K562 (cell line): ENCODE results near the gene CCDC13. TPM values are rescaled to one million over a fixed set of nuclear protein-coding genes. Genes with fewer than 3 reads are reported as not detected.
A peak's percentile ranks its signal among the peaks of the same experiment; 100 is the strongest.

Experiments
- ATAC-seq: fragments of 200-7000 bp; cut with Tn5 transposase; 3 replicates; pipeline ENCODE4 v1.9.1; 2020; ENCODE audit warnings: moderate library complexity
- BruUV-seq: library from RNA; stranded (reverse); fragments of 400-500 nt; replicated peaks from 2 replicates; lab custom pipeline; 2021; lab: Mats Ljungman, UMichigan
- CTCF ChIA-PET: fragments of 300-600 bp; formaldehyde crosslinking; extraction: SDS; loops from one replicate; lab custom pipeline; 2021; ENCODE audit warnings: low intra/inter-chr PET ratio; lab: Yijun Ruan, JAX
- POLR2A ChIA-PET: fragments of 300-600, 350-650 bp; sonication (Branson Sonifier 250); formaldehyde crosslinking; extraction: SDS; loops from one replicate; lab custom pipeline; 2021; ENCODE audit warnings: antibody characterized with exemption, inconsistent platforms; lab: Yijun Ruan, JAX
- DNase-seq, 4 experiments: peaks; one replicate each; pipeline versions ENCODE4 v3.0.0 to v3.0.0-alpha.2; 2011 to 2018; ENCODE audit warnings: low spot score in 3 of 4, mixed read lengths in 3 of 4; ENCODE audit errors: extremely low read depth in 1 of 4
- FAIRE-seq: peaks from 2 replicates; lab custom pipeline; 2011; peaks lifted over from hg19 to GRCh38; lab: Jason Lieb, UNC
- H2AFZ ChIP-seq: 2 replicates; pipeline ENCODE4 v1.6.0; 2011; ENCODE audit warnings: low read depth, low read length, control low read depth, inconsistent platforms
- H3K27ac ChIP-seq: fragments of 200-600 bp; 3 replicates; pipeline ENCODE4 v1.8.0; 2011; ENCODE audit warnings: low read depth, mild to moderate bottlenecking, control low read depth, inconsistent platforms, low read length, moderate library complexity, mixed read lengths; ENCODE audit errors: extremely low read depth
- H3K27me3 ChIP-seq, 2 experiments: fragments of 300-600 bp in 1 of 2; 2 replicates in 1 of 2; 3 replicates in 1 of 2; pipeline versions ENCODE4 v1.6.0 to v1.8.0; 2011; ENCODE audit warnings: inconsistent platforms in 2 of 2, low read length in 2 of 2, mild to moderate bottlenecking in 1 of 2, mixed read lengths in 1 of 2, moderate library complexity in 1 of 2; ENCODE audit not compliant: control insufficient read depth in 2 of 2, insufficient read depth in 2 of 2
- H3K36me3 ChIP-seq: fragments of 300-600 bp; 3 replicates; pipeline ENCODE4 v1.8.0; 2011; ENCODE audit warnings: mild to moderate bottlenecking, low read length, inconsistent platforms; ENCODE audit not compliant: control insufficient read depth, insufficient read depth
- H3K4me1 ChIP-seq, 2 experiments: fragments of 200-600 bp in 1 of 2; replicated peaks in 1 of 2; 2 replicates in 1 of 2; 3 replicates in 1 of 2; pipeline versions ENCODE4 v1.5.1 to v1.8.0; 2011; ENCODE audit warnings: inconsistent platforms in 2 of 2, low read length in 2 of 2, mild to moderate bottlenecking in 1 of 2, mixed read lengths in 1 of 2, moderate library complexity in 1 of 2; ENCODE audit not compliant: control insufficient read depth in 2 of 2, insufficient read depth in 2 of 2
- H3K4me2 ChIP-seq: 2 replicates; pipeline ENCODE4 v1.6.1; 2011; ENCODE audit warnings: low read length, control low read depth, inconsistent platforms, mixed read lengths; ENCODE audit not compliant: insufficient read depth
- H3K4me3 ChIP-seq: fragments of 200-600 bp; sonication (generic), shearing (Covaris generic); 2 replicates; pipeline ENCODE4 v1.5.1; 2016; ENCODE audit warnings: control low read depth, inconsistent platforms
- H3K79me2 ChIP-seq: fragments of 200-600 bp; 3 replicates; pipeline ENCODE4 v1.8.0; 2011; ENCODE audit warnings: low read length, inconsistent platforms; ENCODE audit not compliant: control insufficient read depth, insufficient read depth
- H3K9ac ChIP-seq, 2 experiments: 2 replicates each; pipeline versions ENCODE4 v1.6.0 to v1.6.1; 2011; ENCODE audit warnings: low read depth in 2 of 2, low read length in 2 of 2, control low read depth in 1 of 2, inconsistent platforms in 1 of 2, mild to moderate bottlenecking in 1 of 2, mixed read lengths in 1 of 2; ENCODE audit not compliant: insufficient read depth in 1 of 2
- H3K9me1 ChIP-seq: one replicate; pipeline ENCODE4 v1.6.0; 2011; ENCODE audit warnings: inconsistent platforms, mild to moderate bottlenecking, low read length, moderate library complexity; ENCODE audit not compliant: control insufficient read depth, insufficient read depth
- H3K9me3 ChIP-seq: replicated peaks from 2 replicates; pipeline ENCODE4 v1.5.1; 2011; ENCODE audit warnings: low read depth, low read length, inconsistent platforms; ENCODE audit not compliant: control insufficient read depth, insufficient read depth
- H4K20me1 ChIP-seq: replicated peaks from 2 replicates; pipeline ENCODE4 v1.6.1; 2011; ENCODE audit warnings: low read length, inconsistent platforms, mixed read lengths; ENCODE audit not compliant: control insufficient read depth, insufficient read depth
- ATF7 ChIP-seq: fragments of 450-650 bp; IDR thresholded peaks from 2 replicates; pipeline ENCODE4 v1.7.1; 2014; ENCODE audit warnings: mild to moderate bottlenecking, moderate library complexity
- CBFA2T2 ChIP-seq: fragments of 450-650 bp; conservative IDR thresholded peaks from 2 replicates; pipeline ENCODE4 v1.6.1; 2017; ENCODE audit warnings: mild to moderate bottlenecking
- DDX20 ChIP-seq: fragments of 450-650 bp; IDR thresholded peaks from 2 replicates; pipeline ENCODE4 v1.6.1; 2016; ENCODE audit warnings: missing genetic modification characterization, low read depth, mild to moderate bottlenecking, missing compliant biosample characterization, moderate library complexity
- HCFC1 ChIP-seq: IDR thresholded peaks from 2 replicates; pipeline ENCODE4 v1.6.1; 2012; ENCODE audit warnings: low read depth, low read length, improper control_type of control experiment
- HSF4 ChIP-seq: fragments of 250-450 bp; sonication (Bioruptor Pico); IDR thresholded peaks from 2 replicates; pipeline ENCODE4 v2.1.2; 2022; ENCODE audit warnings: mild to moderate bottlenecking, moderate library complexity, borderline replicate concordance
- MEF2D ChIP-seq: conservative IDR thresholded peaks from 2 replicates; pipeline ENCODE4 v1.6.1; 2016; ENCODE audit warnings: low read depth, missing genetic modification characterization, missing compliant biosample characterization
- MXI1 ChIP-seq: IDR thresholded peaks from 2 replicates; pipeline ENCODE4 v1.6.1; 2011; ENCODE audit warnings: low read depth, mild to moderate bottlenecking, improper control_type of control experiment, low read length
- NFE2L1 ChIP-seq: fragments of 450-650 bp; IDR thresholded peaks from 2 replicates; pipeline ENCODE4 v1.6.1; 2016; ENCODE audit warnings: missing genetic modification characterization, low read depth, mild to moderate bottlenecking, missing compliant biosample characterization, moderate library complexity, borderline replicate concordance
- PATZ1 ChIP-seq: fragments of 250-450 bp; sonication (Bioruptor Pico); IDR thresholded peaks from 2 replicates; pipeline ENCODE4 v1.5.0; 2020; ENCODE audit warnings: mild to moderate bottlenecking, borderline replicate concordance
- RAD21 ChIP-seq, 2 experiments: fragments of 250-450 bp in 1 of 2; fragments of 450-650 bp in 1 of 2; sonication (Bioruptor Pico) in 1 of 2; formaldehyde crosslinking in 1 of 2; IDR thresholded peaks in 1 of 2; conservative IDR thresholded peaks in 1 of 2; 2 replicates each; pipeline versions ENCODE4 v1.4.0 to v1.8.0; 2020 to 2022; ENCODE audit warnings: mild to moderate bottlenecking in 2 of 2, moderate library complexity in 1 of 2
- ZNF280B ChIP-seq: fragments of 250-450 bp; sonication (Bioruptor Pico); IDR thresholded peaks from 2 replicates; pipeline ENCODE4 v1.5.1; 2021; ENCODE audit warnings: mild to moderate bottlenecking
- ZNF584 ChIP-seq: fragments of 200-800 bp; sonication (Bioruptor generic); IDR thresholded peaks from 2 replicates; pipeline ENCODE4 v1.6.1; 2016; ENCODE audit warnings: low read depth, mild to moderate bottlenecking, missing genetic modification characterization, missing compliant biosample characterization
- WGBS: fragments of 100-300 bp; shearing (Covaris generic); methylation state at CpG from one replicate; pipeline ENCODE4 v1.1.6; 2016; ENCODE audit warnings: low coverage, mixed read lengths; ENCODE audit not compliant: insufficient coverage; ENCODE audit errors: missing lambda C conversion rate; 5-methylcytosine and 5-hydroxymethylcytosine counted together
- in situ Hi-C: fragments of 300-500 bp; cut with MboI; formaldehyde crosslinking; loops from 4 replicates; pipeline ENCODE4 v1.15.0; 2018; ENCODE audit warnings: inconsistent platforms, mixed read lengths
- intact Hi-C: fragments of 100-400 bp; cut with micrococcal nuclease; formaldehyde crosslinking; loops from 2 replicates; pipeline ENCODE4 v1.14.2; 2022
- polyA plus RNA-seq, 8 experiments: library from polyadenylated mRNA; depleted of rRNA in 4 of 8; stranded (reverse) in 5 of 8; unstranded in 3 of 8; fragments of >200 nt; fragmentation: Nextera tagmentation in 2 of 8; fragmentation: Illumina TruSeq in 1 of 8; extraction: Ambion mirVana in 2 of 8; extraction: Trizol in 1 of 8; gene quantifications; 2 replicates each; pipeline versions ENCODE4 v1.2.1 to v1.2.3, GENCODE V29; 2011 to 2014; ENCODE audit warnings: inconsistent platforms in 1 of 8, missing spikeins in 1 of 8
- total RNA-seq, 7 experiments: library from RNA; depleted of rRNA in 6 of 7; stranded (reverse); fragments of >200 nt in 6 of 7; fragmentation: Illumina TruSeq in 2 of 7; extraction: Trizol in 2 of 7; gene quantifications; 2 replicates each; pipeline versions ENCODE4 v1.2.1 to v1.2.3, GENCODE V29; 2011 to 2021; ENCODE audit warnings: low replicate concordance in 1 of 7
- TF ChIP-seq, protein P1 (sequence below), 2 experiments: fragments of 450-650 bp; IDR thresholded peaks; 2 replicates each; pipeline ENCODE4 v1.6.1; 2018; ENCODE audit warnings: mild to moderate bottlenecking in 2 of 2, low read depth in 1 of 2; ENCODE audit not compliant: partially characterized antibody in 2 of 2

CCDC13 gene
- total and polyA plus RNA-seq, 9 of the 15 experiments (the other 6 are each of a cell fraction or from before 2014, with no cell fraction given), result 0.20 to 0.70 (median 0.48) TPM; not detected in 2

DNA sequence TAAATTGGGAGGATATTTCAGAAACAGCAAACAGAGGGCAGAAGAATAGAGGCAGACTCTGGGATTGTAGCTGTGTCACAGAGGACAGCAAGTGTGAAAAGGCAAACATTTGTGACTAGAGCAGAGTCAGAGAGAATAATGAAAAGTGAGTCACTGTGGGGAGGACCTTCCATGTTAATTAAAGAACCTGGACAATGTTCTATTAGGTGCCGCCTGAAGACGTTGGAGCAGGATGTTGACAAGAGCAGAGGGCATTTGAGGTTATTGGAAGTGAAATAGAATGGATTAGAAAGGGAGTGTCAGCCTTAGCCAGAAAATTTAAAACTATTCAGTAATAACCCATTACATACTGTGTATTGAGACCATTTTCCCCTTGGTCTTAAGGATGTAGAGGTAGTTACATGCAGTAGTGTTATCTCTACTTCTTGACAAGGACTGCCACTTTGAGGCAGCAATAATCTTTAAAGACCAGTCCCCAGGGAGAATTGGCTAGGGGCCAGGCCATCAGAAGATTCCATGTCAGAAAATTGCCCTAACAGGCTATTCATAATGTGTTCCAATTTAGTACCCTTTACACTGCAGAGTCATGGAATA is 42.0 kb upstream of the CCDC13 start:
- H4K20me1 ChIP-seq, result no peaks in the 10 kb centered on the region
- no peak overlapping the region for H2AFZ ChIP-seq
- DNase-seq, result peak in 2 of 4 experiments; percentile 82 to 89
- in situ Hi-C loops (no loop called here), intact Hi-C loops (no loop called here)
- H3K9me3 ChIP-seq, result peaks cover 7% of the 10 kb centered on the region
- H3K27me3 ChIP-seq, result 0 out of 5 replicates have a peak, but pooled peaks cover 0 to 4% of the 10 kb centered on the region in 2 experiments
- H3K9ac ChIP-seq, result no peak overlapping the region
- POLR2A ChIA-PET, result interaction anchor here (0.9 to 3.1 kb wide), 3 partner anchors 9 to 19 kb away, joined by 3 to 19 read pairs (median 4); partner anchors contain the start of gene HIGD1A
- CTCF ChIA-PET, result no interaction called here
- ATAC-seq, result peak; percentile 70
- FAIRE-seq, result peak; percentile 87
- BruUV-seq, result no TSS peak
- no peaks in the 10 kb centered on the region for H3K9me1 ChIP-seq
- H3K4me3 ChIP-seq, result no peak overlapping the region
- peak overlapping the region; percentile 5; the same call in 1 of the 2 replicates for H3K4me2 ChIP-seq
- no peaks in the 10 kb centered on the region for H3K36me3 ChIP-seq
- 44% methylated on average over 2 of the region's 2 CpGs for WGBS
- peaks cover 4 to 21% of the 10 kb centered on the region in 2 experiments; a peak in 4 of 5 replicates for H3K4me1 ChIP-seq
- no peaks in the 10 kb centered on the region for H3K79me2 ChIP-seq
- no peak overlapping the region for H3K27ac ChIP-seq
- TF ChIP-seq DDX20 (tag) (no peak), MXI1 (no peak), ZNF584 (no peak), ZNF280B (CRISPR knock-in tag) (no peak), CBFA2T2 (peak; percentile 35), ATF7 (peak; percentile 27; the same call in 1 of the 2 replicates), RAD21 (CRISPR knock-in tag; conservative IDR thresholded peaks at IDR 0.05 in 1 of 2, IDR thresholded peaks at IDR 0.05 in 1 of 2) (peak in 1 of 2 experiments; percentile 33; a peak in 2 of 4 replicates), PATZ1 (CRISPR knock-in tag) (no peak), NFE2L1 (tag) (no peak), MEF2D (no peak), HSF4 (CRISPR knock-in tag) (no peak), HCFC1 (no peak)
- TF ChIP-seq, protein P1, sequence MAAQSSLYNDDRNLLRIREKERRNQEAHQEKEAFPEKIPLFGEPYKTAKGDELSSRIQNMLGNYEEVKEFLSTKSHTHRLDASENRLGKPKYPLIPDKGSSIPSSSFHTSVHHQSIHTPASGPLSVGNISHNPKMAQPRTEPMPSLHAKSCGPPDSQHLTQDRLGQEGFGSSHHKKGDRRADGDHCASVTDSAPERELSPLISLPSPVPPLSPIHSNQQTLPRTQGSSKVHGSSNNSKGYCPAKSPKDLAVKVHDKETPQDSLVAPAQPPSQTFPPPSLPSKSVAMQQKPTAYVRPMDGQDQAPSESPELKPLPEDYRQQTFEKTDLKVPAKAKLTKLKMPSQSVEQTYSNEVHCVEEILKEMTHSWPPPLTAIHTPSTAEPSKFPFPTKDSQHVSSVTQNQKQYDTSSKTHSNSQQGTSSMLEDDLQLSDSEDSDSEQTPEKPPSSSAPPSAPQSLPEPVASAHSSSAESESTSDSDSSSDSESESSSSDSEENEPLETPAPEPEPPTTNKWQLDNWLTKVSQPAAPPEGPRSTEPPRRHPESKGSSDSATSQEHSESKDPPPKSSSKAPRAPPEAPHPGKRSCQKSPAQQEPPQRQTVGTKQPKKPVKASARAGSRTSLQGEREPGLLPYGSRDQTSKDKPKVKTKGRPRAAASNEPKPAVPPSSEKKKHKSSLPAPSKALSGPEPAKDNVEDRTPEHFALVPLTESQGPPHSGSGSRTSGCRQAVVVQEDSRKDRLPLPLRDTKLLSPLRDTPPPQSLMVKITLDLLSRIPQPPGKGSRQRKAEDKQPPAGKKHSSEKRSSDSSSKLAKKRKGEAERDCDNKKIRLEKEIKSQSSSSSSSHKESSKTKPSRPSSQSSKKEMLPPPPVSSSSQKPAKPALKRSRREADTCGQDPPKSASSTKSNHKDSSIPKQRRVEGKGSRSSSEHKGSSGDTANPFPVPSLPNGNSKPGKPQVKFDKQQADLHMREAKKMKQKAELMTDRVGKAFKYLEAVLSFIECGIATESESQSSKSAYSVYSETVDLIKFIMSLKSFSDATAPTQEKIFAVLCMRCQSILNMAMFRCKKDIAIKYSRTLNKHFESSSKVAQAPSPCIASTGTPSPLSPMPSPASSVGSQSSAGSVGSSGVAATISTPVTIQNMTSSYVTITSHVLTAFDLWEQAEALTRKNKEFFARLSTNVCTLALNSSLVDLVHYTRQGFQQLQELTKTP (IDR thresholded peaks at IDR 0.05; ENCODE audit: low read depth in 1 of 2, partially characterized antibody in 2 of 2), result no peak
